ENCODE data around the gene REEP5. TPM values are rescaled to one million over a fixed set of nuclear protein-coding genes. Genes with fewer than 3 reads are reported as not detected.
"Not testable (repeated sequence)": the region's sequence is repeated elsewhere in the genome, so short reads cannot be mapped to it uniquely, and the experiment has no call there.

Gene REEP5
- total RNA-seq, 1 experiment from 2014 or later, result 99.3 TPM

- H3K36me3 ChIP-seq (ENCODE audit: control insufficient read depth, insufficient read depth, low read length), result no peaks in the 10 kb centered on the region
- no peak for DNase-seq
- Mint-ChIP-seq H3K36me3 (ENCODE audit: insufficient read depth, unreplicated experiment) (peaks cover 53% of the 10 kb centered on the region), H3K9me3 (ENCODE audit: unreplicated experiment) (no peaks in the 10 kb centered on the region), H3K27me3 (ENCODE audit: insufficient read depth, unreplicated experiment) (no peaks in the 10 kb centered on the region), H3K4me1 (ENCODE audit: low read depth, unreplicated experiment) (peaks cover 7% of the 10 kb centered on the region), H3K27ac (ENCODE audit: unreplicated experiment) (no peak overlapping the region), H3K4me3 (ENCODE audit: unreplicated experiment) (no peak overlapping the region)
- ChIA-PET POLR2A (no interaction called here), CTCF (interaction anchor here (0.9 kb wide), 1 partner anchor 35 kb away, joined by 3 read pairs; no protein-coding TSS in a partner anchor)
- no peaks in the 10 kb centered on the region for H3K27me3 ChIP-seq (replicated peaks; ENCODE audit: control insufficient read depth, insufficient read depth, low read length)
- no peak overlapping the region for H3K4me3 ChIP-seq (ENCODE audit: low read depth, low read length)
- BruUV-seq (replicated peaks), result no TSS peak
- intact Hi-C loops (cut with micrococcal nuclease; ENCODE audit: unreplicated experiment), result no loop called here
- TF ChIP-seq CTCF (IDR thresholded peaks at IDR 0.05; ENCODE audit: insufficient read depth in 1 of 2, low read depth in 1 of 2, low read length in 1 of 2, severe bottlenecking in 1 of 2, unreplicated experiment in 1 of 2), result no peak
- H3K9me3 ChIP-seq, result no peaks in the 10 kb centered on the region
- H3K4me1 ChIP-seq, result no peaks in the 10 kb centered on the region
These were observed 13.2 kb downstream of the REEP5 start for GRCh38 chr5:112908854-112909253.

GRCh38 chr5:112907166-112907631 lies 14.8 kb downstream of the REEP5 start:
- intact Hi-C loops (cut with micrococcal nuclease; ENCODE audit: unreplicated experiment), result no loop called here
- no peak overlapping the region for H3K4me3 Mint-ChIP-seq (ENCODE audit: unreplicated experiment)
- H3K27me3 Mint-ChIP-seq (ENCODE audit: insufficient read depth, unreplicated experiment), result no peaks in the 10 kb centered on the region
- Histone ChIP-seq H3K27me3 (replicated peaks; ENCODE audit: control insufficient read depth, insufficient read depth, low read length) (no peaks in the 10 kb centered on the region), H3K4me1 (no peaks in the 10 kb centered on the region), H3K36me3 (ENCODE audit: control insufficient read depth, insufficient read depth, low read length) (no peaks in the 10 kb centered on the region), H3K9me3 (no peaks in the 10 kb centered on the region), H3K4me3 (ENCODE audit: low read depth, low read length) (no peak overlapping the region)
- BruUV-seq (replicated peaks), result no TSS peak
- H3K4me1 Mint-ChIP-seq (ENCODE audit: low read depth, unreplicated experiment), result no peaks in the 10 kb centered on the region
- POLR2A ChIA-PET, result no interaction called here
- DNase-seq, result no peak
- CTCF ChIA-PET, result no interaction called here
- H3K27ac Mint-ChIP-seq (ENCODE audit: unreplicated experiment), result no peak overlapping the region
- peaks cover 53% of the 10 kb centered on the region for H3K36me3 Mint-ChIP-seq (ENCODE audit: insufficient read depth, unreplicated experiment)
- TF ChIP-seq CTCF (IDR thresholded peaks at IDR 0.05; ENCODE audit: insufficient read depth in 1 of 2, low read depth in 1 of 2, low read length in 1 of 2, severe bottlenecking in 1 of 2, unreplicated experiment in 1 of 2), result no peak
- H3K9me3 Mint-ChIP-seq (ENCODE audit: unreplicated experiment), result no peaks in the 10 kb centered on the region

- Histone ChIP-seq H3K4me3 (ENCODE audit: low read depth, low read length) (no peak overlapping the region), H3K27me3 (replicated peaks; ENCODE audit: control insufficient read depth, insufficient read depth, low read length) (no peaks in the 10 kb centered on the region), H3K9me3 (no peaks in the 10 kb centered on the region), H3K36me3 (ENCODE audit: control insufficient read depth, insufficient read depth, low read length) (no peaks in the 10 kb centered on the region), H3K4me1 (no peaks in the 10 kb centered on the region)
- intact Hi-C loops (cut with micrococcal nuclease; ENCODE audit: unreplicated experiment), result no loop called here
- Mint-ChIP-seq H3K27ac (ENCODE audit: unreplicated experiment) (no peak overlapping the region), H3K9me3 (ENCODE audit: unreplicated experiment) (no peaks in the 10 kb centered on the region), H3K36me3 (ENCODE audit: insufficient read depth, unreplicated experiment) (peaks cover 53% of the 10 kb centered on the region), H3K4me1 (ENCODE audit: low read depth, unreplicated experiment) (no peaks in the 10 kb centered on the region), H3K4me3 (ENCODE audit: unreplicated experiment) (no peak overlapping the region), H3K27me3 (ENCODE audit: insufficient read depth, unreplicated experiment) (no peaks in the 10 kb centered on the region)
- TF ChIP-seq CTCF (IDR thresholded peaks at IDR 0.05; ENCODE audit: insufficient read depth in 1 of 2, low read depth in 1 of 2, low read length in 1 of 2, severe bottlenecking in 1 of 2, unreplicated experiment in 1 of 2), result no peak
- POLR2A ChIA-PET, result no interaction called here
- no TSS peak for BruUV-seq (replicated peaks)
- CTCF ChIA-PET, result no interaction called here
- no peak for DNase-seq
These were observed 15.4 kb downstream of the REEP5 start for GRCh38 chr5:112906637-112907036.

- H3K4me1 ChIP-seq; H3K9me3 Mint-ChIP-seq (ENCODE audit: unreplicated experiment); H3K4me3 Mint-ChIP-seq (ENCODE audit: unreplicated experiment); intact Hi-C loops (cut with micrococcal nuclease; ENCODE audit: unreplicated experiment); CTCF ChIA-PET; H3K27me3 ChIP-seq (replicated peaks; ENCODE audit: control insufficient read depth, insufficient read depth, low read length); BruUV-seq (replicated peaks); H3K36me3 ChIP-seq (ENCODE audit: control insufficient read depth, insufficient read depth, low read length); DNase-seq; H3K9me3 ChIP-seq; POLR2A ChIA-PET; H3K27me3 Mint-ChIP-seq (ENCODE audit: insufficient read depth, unreplicated experiment); H3K4me3 ChIP-seq (ENCODE audit: low read depth, low read length); H3K4me1 Mint-ChIP-seq (ENCODE audit: low read depth, unreplicated experiment); H3K27ac Mint-ChIP-seq (ENCODE audit: unreplicated experiment): not testable (repeated sequence)
- H3K36me3 Mint-ChIP-seq (ENCODE audit: insufficient read depth, unreplicated experiment), result peaks cover 54% of the 10 kb centered on the region
These were observed 17.0 kb downstream of the REEP5 start for GRCh38 chr5:112904996-112905395.
